Ammon's horn (tissue), 1 donor: ENCODE measurements around the gene EHBP1.
A peak's percentile ranks its signal among the peaks of the same experiment; 100 is the strongest.

ENCODE experiments used
- DNase-seq: peaks from one replicate; pipeline ENCODE4 v3.0.0-alpha.2; 2016; ENCODE audit warnings: low spot score

The EHBP1 gene

DNA sequence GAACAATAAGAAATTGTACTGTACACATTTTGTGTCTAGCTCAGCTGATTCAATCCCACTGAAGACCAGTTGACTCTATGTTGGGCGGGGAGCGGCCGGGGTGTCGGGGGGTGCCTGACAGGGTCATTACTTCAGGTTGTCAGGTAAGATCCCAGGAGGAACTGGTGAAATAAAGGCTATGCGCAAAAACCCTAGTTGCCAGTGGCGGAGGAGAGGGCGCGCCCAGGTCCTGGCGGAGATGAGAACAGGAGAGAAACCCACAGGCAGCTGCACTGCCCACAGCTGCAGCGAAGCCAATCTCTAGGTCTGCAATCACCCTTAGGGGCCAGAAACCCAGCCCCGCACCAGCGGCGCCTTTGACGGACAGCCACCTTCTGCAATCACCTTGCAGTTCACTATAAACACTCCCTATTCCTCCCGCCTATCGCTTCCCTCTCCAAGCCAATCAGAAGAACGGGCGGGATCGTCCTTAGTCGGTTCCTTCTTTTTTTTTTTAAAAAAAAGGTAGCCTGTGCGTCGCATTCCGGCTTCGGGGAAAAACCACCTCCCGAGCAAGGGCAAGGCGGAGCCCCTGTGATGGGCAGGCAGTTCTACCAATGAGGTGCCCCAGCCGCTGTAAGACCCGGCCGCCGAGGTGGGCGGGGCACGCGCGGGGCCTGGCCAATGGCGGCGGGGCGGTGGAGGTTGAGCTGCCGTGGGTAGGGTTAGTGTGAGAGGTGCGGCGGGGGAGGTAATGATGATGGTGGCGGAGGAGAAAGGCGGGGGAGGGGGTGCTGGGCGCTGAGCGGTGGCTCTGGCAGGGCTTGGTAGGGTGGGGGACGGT is at the start of gene EHBP1:
EHBP1 (plus strand) TSS at position 707 of the 823 bp plus-strand sequence. CDS start 1,479 bp downstream, outside the sequence.
- DNase-seq: peak; percentile 99

DNA sequence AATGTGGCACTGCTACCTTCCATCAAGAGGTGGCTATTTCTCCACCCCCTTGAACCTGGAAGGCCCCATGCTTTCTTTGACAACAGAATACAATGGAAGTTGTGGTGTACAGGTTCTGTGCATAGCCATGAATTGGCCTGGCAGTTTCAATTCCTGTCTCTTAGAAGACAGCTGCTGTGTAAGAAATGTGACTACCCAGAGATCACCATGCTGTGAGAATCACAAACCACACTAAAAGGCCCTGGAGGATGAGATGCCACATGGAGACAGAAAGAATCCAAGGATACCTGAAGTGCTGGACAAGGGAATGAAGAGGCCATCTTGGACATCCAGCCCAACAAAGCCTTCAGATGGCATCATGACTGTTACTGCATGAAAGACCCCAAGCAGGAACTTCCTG is 47.7 kb upstream of the EHBP1 start:
- no peak for DNase-seq

DNA sequence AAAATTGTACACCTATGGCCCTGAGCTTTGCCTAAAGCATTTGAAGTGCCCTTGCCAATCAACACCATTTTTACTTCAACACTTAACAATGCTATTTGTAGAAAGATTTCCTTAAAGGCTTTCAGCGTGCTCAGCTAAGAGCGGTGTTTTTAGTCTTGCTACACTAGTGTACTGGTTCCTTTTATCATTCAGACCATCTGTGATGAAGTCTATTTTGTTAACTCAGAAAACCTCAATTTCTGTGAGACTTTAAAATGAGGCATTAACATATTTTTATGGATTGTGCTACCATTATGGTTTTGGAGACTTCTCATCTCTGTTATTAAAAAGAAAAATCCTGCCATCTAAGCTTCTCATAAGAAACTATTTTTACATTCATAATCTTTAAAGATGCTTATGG is 46.6 kb upstream of the EHBP1 start:
- no peak for DNase-seq

DNA sequence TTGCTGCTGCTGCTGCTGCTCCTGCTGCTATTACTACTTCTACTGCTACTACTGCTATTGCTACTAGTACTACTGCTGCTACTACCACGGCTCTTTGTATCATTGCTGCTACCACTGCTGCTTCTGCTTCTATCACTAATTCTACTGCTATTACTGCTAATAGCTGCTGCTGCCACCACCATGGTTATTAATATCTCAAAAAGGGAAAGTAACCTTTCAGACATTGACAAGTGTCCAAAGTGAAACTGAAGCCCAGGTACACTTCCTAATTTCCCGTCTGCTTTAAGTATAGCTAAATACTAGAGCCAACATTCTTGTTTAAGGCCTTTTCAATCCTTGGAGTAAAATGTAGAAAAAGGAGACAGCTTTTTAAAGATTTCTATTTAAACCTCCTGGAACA is 45.4 kb upstream of the EHBP1 start:
- no peak for DNase-seq

DNA sequence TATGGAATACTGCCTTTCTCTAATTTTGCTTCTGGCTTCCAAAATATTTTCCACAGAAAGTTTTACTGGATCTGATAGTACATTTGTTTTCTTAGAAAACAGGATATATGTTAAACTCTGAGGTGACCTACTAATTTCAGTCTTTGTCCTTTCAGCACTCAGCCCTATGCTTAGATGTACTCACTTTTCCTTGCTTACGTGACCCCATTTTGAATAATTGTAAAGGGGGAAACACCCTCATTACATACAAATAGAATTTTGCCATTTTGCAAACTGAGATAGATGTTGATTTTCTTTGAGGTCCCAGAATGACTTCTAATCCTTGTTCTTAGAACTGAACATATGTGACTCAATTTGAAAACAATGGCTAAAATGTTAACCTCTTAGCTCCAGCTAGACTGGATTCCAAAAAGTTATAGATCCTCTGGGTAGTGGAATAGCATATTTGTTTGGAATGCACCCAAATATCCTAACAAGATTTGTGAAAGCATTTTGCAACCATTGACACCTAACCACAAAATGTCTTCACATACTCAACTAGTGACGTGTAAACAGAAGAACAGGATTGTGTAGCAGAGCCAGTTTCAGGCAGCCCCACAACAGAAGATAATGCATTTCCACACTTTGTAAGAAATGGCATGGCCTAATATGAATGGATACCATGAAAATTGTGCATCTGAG is 44.8 kb upstream of the EHBP1 start:
- no peak for DNase-seq

DNA sequence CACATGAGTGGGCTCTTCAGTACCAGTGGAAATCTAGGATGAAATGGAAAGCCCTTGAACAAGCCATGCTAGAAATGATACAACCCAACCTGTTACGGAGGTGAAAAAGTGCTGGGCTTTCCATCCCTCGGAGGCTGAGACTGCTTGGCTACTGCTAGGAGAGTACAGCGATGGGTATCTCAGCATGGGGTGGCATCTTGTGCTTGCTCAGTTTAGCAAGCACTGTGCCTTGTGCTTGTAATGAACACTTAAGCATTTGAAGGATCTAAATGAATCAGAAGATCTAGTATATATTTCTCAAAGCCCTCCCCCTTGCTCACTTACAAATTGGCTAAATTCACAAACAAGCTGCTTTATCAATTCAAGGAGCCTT is 44.3 kb upstream of the EHBP1 start:
- DNase-seq: no peak

DNA sequence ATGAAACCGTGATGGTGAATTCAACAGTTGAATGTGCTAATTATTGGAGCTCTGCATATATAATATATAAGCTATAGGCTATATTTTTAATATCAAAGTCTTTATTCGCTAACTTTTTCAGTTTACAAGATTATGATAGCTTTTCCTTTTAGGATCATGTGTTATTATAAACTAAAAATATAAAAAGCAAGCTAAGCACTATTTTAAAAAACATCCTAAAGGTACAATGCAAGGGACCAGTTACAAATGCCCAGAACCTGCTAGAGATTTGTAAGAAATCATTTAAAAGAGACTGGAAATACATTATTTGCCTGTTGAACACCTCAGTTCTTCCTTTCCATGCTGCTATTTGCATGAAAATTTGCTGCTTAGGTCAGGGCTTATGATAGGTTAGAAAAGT is 43.4 kb upstream of the EHBP1 start:
- no peak for DNase-seq

DNA sequence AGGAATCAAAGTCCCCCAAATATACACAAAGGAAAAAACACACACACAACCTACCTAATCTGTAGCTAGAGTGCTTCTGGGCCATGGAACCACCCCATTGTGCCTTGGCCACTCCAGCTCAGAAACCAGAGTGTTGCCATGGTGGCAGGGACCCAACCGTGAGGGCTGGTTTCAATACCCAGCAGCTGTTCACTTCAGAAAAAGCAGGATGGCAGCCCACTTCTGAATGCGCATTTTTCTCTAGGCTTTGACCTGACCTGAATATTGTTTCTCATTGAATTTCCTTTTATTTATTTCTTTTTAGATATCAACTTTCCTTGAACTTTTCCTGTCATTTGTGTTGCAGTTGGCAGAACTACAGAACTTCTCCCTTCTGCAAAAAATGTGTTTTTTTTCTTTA is 43.0 kb upstream of the EHBP1 start:
- peak; percentile 40 for DNase-seq

DNA sequence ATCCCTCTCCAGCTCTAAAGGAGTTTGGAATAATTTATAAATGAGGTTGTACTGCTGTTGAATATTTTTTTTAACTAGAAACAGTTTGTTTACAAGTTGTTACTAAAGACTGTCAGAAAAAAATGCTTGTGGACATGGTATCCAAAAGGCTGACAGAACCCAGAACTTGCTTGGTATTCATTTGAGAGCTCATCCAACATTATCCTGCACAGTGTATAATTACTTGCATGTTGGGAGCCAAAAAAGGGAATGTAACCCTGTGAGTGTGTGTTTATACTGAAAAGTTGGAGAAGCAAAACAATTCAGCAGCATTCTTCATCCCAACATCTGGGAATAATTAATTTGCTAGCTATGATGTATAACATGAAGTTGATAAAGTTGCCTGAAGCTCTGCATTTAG is 42.1 kb upstream of the EHBP1 start:
- DNase-seq: no peak

DNA sequence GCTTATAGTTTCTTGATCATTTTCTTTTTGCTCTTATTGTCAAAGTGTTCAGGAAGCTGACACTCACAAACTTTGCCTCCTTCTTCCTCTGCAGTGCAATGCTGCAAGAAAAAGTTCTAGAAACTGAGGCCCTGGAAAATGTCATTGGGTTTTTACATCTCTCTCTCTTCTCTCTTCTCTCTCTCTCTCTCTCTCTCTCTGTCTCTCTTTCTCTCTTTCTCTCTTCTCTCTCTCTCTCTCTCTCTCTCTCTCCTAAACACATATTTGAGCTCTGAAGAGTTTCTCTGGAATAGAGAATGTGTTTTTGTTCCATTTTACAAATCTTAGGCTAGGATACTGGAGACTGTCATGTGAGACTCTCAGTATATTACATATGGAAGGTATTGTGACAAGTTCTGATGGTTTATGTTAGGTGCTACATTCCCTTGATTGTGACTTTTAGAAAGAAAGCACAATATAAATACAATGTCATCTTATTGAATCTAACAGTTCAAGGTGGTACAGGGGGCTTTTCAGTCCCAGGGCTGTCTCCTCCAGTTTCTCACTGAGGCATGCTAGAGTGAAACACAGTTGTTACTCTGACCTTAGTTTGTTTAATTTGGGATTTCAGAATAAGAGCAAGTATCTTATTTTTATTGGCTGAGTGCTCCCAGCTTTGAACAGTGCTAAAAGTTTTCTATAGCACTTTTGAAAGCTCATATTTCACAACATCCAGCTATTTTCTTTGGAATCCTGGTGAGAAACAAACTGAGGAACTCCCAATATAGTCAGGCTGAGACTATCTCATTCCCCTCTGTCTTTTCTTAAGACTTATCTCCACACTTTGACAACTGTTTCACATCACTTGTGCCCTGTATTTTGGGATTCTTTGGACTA is 41.4 kb upstream of the EHBP1 start:
- DNase-seq: no peak

DNA sequence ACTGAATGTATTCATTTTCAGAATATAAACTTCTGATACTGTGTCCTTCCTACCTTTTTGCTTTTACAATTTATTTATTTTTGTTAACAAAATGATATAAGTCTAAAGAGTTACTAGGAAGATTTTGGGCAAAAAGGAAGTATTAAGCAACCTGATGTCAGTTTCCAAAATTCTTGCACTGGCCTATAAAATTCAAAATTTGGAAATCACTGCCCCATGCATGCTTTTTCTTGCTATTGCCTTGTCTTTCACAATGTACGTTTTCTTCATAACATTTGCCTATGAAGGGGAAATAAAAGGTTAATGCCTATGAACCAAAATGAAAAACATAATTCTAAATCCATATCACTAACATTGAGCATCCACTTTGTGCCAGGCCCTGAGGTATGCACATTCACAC is 40.1 kb upstream of the EHBP1 start:
- no peak for DNase-seq

DNA sequence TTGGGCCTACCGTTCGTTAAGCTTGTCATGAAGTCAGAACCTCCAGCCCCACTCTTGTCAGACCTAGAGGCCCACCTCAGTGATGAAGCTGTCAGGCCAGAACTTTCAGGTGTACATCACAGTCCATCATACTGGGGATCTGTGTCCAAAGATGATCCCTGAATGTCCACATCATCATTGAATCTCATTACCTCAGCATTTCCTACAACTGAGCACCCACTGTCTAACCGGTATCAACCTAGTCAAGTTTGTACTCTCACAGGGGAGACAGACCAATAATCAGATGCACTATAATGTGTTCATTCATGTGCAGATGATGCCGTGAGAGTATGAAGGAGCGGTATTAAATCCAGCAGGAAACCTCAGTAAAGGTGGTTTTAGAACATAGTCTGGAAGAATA is 36.3 kb upstream of the EHBP1 start:
- DNase-seq: no peak

DNA sequence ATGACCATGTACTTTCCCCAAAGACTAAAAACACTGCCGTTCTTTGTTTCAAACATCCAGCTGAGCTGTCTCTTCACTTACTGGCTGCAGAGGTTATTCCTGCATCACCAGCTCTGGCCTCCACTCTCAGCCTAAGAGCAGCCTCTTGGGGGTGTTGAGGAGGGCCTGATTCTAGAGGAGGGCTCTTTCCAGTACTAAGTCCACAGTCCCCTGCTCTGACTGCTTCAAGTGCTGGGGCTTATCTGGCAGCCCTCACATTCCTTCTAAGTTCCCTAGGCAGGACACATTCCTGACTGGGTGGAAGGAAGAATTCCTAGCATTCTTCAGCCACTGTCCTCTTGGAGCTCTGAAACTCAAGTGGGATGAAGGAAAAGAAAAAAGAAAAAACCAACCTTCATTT is 32.9 kb upstream of the EHBP1 start:
- DNase-seq: no peak

DNA sequence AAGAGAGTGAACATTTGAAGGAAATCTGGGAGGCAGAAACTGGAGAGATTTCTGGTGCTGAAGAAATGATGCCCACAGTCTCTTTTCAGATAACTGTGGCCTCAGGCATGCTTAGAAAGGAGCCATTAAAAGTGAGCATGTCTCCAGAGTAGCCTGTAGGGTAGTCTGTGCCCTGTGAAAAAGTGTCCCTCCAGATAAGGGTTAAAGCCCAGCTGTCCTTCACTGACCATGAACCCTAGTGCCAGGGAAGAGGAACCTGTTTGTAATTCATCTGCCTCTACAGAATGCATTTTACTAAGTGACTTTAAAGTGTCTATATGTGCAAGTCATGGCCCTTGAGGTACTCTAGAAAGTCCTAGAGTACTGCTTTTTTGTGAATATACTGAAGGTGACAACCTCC is 30.5 kb upstream of the EHBP1 start:
- DNase-seq: no peak

DNA sequence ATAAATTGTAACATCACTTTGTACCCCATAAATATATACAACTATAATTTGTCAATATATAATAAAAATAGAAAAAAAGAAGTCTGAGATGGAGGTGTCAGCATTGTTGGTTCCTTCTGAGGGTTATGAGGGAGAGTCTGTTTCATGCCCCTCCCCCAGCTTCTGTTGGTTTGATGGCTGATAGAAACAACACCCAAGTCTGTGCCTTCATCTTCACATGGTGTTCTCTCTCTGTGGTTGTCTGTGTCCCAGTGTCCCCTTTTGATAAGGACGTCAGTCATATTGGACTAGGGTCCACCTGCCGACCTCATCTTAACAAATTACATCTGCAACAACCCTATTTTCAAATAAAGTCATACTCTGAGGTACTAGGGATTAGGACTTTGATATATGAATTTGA is 20.3 kb upstream of the EHBP1 start:
- no peak for DNase-seq

DNA sequence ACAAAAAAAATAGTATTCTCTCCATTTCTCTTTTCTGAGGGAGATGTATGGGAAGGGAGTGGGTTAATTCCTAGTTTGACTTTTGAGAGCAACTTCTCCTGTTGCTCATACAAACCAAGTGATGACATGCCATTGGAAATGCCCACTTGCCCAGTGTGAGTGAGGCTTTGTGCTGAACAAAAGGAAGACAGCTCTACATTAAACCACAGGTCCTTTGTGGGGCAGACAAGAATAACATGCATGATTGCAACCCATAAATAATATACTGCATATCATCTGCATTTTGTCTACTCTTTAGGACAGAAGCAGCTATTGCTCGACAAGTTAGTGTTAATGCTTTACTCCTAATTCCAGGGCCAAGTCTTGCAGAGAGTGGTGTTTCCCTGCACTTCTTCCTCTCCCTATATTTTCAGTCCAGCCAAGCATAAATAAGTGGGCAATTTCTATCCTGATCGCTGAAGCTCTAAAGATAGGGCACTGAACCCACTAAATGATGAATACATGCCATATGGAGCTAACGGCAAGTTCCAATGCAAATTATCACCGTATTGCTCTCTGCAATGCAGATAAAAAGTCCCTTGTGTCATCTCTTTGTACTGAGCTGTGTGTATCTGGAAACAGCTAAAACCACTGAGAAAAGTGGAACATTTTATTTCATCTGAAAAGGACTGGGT is 19.4 kb upstream of the EHBP1 start:
- no peak for DNase-seq

DNA sequence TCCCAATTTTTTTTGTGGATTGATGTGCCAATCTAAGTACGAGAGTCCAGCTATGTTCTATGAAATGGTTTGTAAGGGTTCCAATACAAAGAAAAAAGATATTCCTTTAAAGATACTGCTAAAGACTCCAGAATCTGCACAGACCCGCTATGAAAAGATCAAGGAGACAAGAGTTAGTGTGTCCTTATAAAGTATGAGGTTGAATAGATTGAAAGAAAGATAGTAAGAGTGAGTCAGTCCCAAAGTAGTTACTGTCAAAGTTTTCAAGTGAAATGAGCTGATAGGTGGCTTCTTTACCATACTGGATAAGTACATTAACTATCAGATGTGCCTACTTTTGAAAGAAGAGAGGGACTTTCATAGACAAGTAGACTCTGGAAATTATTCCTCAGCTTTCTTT is 17.9 kb upstream of the EHBP1 start:
- DNase-seq: no peak

DNA sequence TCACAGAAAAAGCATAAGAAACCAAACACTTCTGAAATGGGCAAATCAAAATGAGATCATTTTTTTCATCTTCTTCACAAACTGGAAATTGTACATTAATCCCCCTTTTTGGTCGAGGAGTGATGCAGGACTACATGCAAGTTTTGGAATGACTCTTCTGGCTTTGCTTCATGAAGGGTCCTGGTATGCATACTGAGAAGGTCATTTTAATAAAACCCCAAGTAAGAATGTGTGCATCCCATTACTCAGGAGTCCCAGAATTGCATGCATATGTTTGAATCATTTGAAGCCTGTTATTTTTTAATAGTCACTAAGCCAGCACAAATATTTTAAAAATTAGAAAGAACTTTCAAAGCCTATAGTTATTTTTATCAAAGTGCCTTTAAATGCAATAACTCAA is 16.7 kb upstream of the EHBP1 start:
- DNase-seq: no peak

DNA sequence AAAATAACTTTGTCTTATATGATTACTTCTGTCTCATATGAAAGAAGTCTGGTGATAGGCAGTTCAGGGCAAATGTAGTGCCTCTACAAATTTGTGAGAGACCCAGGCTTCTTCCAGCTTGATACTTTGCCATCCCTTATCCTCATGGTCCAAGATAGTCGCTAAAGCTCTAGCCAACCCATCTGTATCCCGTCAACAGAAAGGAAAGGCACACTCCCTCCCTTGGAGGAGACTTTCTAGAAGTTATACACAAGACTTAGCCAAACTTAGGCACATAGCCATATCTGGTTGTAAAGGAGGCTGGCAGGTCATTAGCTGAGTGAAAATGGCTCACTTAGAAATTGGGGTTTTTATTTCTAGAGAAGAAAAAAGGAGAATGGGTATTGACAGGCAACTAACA is 14.3 kb upstream of the EHBP1 start:
- no peak for DNase-seq

DNA sequence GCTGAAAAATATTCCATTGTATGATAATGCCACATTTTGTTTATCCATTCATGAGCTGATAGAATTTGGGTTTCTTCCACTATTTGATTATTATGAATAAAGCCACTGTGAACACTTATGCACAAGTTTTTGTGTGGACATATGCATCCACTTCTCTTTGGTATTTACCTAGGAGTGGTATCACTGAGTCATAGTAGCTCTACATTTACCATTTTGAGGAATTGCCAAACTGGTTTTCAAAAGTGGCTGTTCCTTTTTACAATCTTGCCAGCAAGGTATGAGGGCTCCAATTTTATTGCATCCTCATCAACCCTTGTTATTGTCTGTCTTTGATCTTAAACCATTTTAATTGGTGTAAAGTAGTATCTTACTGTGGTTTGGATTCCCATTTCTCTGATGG is 13.3 kb upstream of the EHBP1 start:
- no peak for DNase-seq

DNA sequence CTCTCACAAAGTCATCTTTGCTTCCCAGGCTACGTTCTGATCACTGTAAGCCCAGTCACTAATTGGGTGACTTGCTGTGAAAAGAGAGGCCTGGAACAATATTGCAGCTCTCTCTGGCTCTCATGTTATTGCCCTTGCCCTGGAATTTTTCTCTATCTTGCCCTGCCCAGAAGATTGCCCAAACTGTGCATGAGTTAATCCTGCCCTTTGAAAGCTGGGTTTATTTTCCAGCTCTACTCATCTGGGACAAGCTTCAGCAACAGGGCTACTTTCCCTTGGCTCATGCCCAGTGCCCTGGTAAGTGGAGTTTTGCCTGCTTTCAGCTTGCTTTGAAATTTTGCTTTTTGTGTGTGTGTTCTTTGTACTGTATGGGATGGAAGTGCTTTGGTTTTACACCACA is 6.9 kb upstream of the EHBP1 start:
- DNase-seq: no peak

DNA sequence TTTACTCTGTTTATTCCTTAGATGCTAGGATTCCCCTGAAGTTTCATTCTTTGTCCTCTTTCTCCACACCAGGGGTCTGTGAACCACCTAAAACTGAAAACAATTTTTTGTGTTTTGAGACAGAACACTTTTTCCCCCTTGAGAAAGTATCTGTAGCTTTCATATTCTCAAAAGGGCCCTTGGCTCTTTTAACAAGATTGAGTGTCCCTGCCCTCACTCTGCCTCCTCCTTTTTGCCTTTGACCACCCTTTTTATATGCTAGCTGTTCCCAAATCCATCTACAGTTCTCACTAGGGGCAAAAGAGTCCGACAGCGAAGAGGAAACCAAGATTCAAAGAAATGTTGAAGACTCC is 883 bp upstream of the EHBP1 start:
- no peak for DNase-seq
